ENCODE results near the gene SORBS2.

SORBS2 gene

GRCh38 chr4:185640811-185641675 is 171.0 kb downstream of the SORBS2 start:
- Histone ChIP-seq H3K9me3 (ENCODE audit: control insufficient read depth in 2 of 2, low read length in 2 of 2) (no peaks in the 10 kb centered on the region), H3K4me3 (ENCODE audit: low read length in 2 of 2) (no peak overlapping the region), H3K27me3 (ENCODE audit: control insufficient read depth in 1 of 2, insufficient read depth in 2 of 2, low read length in 2 of 2) (no peaks in the 10 kb centered on the region), H3K27ac (ENCODE audit: low read length) (no peak overlapping the region), H3K4me1 (ENCODE audit: control insufficient read depth, insufficient read depth, low read length) (peaks cover 4% of the 10 kb centered on the region), H3K9ac (ENCODE audit: low read length in 2 of 2) (no peak overlapping the region), H3K36me3 (ENCODE audit: control insufficient read depth in 2 of 2, insufficient read depth in 2 of 2, low read length in 2 of 2) (peaks cover 0 to 17% of the 10 kb centered on the region in 2 donors)

- Histone ChIP-seq H3K4me1 (ENCODE audit: control insufficient read depth, insufficient read depth, low read length) (peaks cover 4% of the 10 kb centered on the region), H3K9me3 (ENCODE audit: control insufficient read depth in 2 of 2, low read length in 2 of 2) (no peaks in the 10 kb centered on the region), H3K4me3 (ENCODE audit: low read length in 2 of 2) (peak overlapping the region; percentile 56 to 57), H3K27ac (ENCODE audit: low read length) (peak overlapping the region; percentile 56), H3K9ac (ENCODE audit: low read length in 2 of 2) (peak overlapping the region; percentile 30 to 44), H3K27me3 (ENCODE audit: control insufficient read depth in 1 of 2, insufficient read depth in 2 of 2, low read length in 2 of 2) (no peaks in the 10 kb centered on the region), H3K36me3 (ENCODE audit: control insufficient read depth in 2 of 2, insufficient read depth in 2 of 2, low read length in 2 of 2) (peaks cover 0 to 4% of the 10 kb centered on the region in 2 donors)
Measured at GRCh38 chr4:185638548-185639301, 173.3 kb downstream of the SORBS2 start.

GRCh38 chr4:185638093-185638492 is 173.9 kb downstream of the SORBS2 start:
- Histone ChIP-seq H3K9ac (ENCODE audit: low read length in 2 of 2) (no peak overlapping the region), H3K27ac (ENCODE audit: low read length) (no peak overlapping the region), H3K27me3 (ENCODE audit: control insufficient read depth in 1 of 2, insufficient read depth in 2 of 2, low read length in 2 of 2) (no peaks in the 10 kb centered on the region), H3K4me3 (ENCODE audit: low read length in 2 of 2) (no peak overlapping the region), H3K36me3 (ENCODE audit: control insufficient read depth in 2 of 2, insufficient read depth in 2 of 2, low read length in 2 of 2) (peaks cover 0 to 2% of the 10 kb centered on the region in 2 donors), H3K9me3 (ENCODE audit: control insufficient read depth in 2 of 2, low read length in 2 of 2) (no peaks in the 10 kb centered on the region), H3K4me1 (ENCODE audit: control insufficient read depth, insufficient read depth, low read length) (peaks cover 4% of the 10 kb centered on the region)

GRCh38 chr4:185637163-185637875 is 174.7 kb downstream of the SORBS2 start:
- no peak overlapping the region for H3K27ac ChIP-seq (ENCODE audit: low read length)

GRCh38 chr4:185634066-185634652 is 177.8 kb downstream of the SORBS2 start:
- Histone ChIP-seq H3K9ac (ENCODE audit: low read length in 2 of 2) (no peak overlapping the region), H3K4me3 (ENCODE audit: low read length in 2 of 2) (no peak overlapping the region), H3K4me1 (ENCODE audit: control insufficient read depth, insufficient read depth, low read length) (peaks cover 4% of the 10 kb centered on the region), H3K27me3 (ENCODE audit: control insufficient read depth in 1 of 2, insufficient read depth in 2 of 2, low read length in 2 of 2) (no peaks in the 10 kb centered on the region), H3K27ac (ENCODE audit: low read length) (no peak overlapping the region), H3K9me3 (ENCODE audit: control insufficient read depth in 2 of 2, low read length in 2 of 2) (no peaks in the 10 kb centered on the region), H3K36me3 (ENCODE audit: control insufficient read depth in 2 of 2, insufficient read depth in 2 of 2, low read length in 2 of 2) (no peaks in the 10 kb centered on the region)

More at GRCh38 chr4:185637163-185637875, 174.7 kb downstream of the SORBS2 start:
- no peaks in the 10 kb centered on the region for H3K36me3 ChIP-seq (ENCODE audit: control insufficient read depth in 2 of 2, insufficient read depth in 2 of 2, low read length in 2 of 2)
- H3K9ac ChIP-seq (ENCODE audit: low read length in 2 of 2): no peak overlapping the region
- no peaks in the 10 kb centered on the region for H3K9me3 ChIP-seq (ENCODE audit: control insufficient read depth in 2 of 2, low read length in 2 of 2)
- no peak overlapping the region for H3K4me3 ChIP-seq (ENCODE audit: low read length in 2 of 2)
- no peaks in the 10 kb centered on the region for H3K27me3 ChIP-seq (ENCODE audit: control insufficient read depth in 1 of 2, insufficient read depth in 2 of 2, low read length in 2 of 2)
- peaks cover 4% of the 10 kb centered on the region for H3K4me1 ChIP-seq (ENCODE audit: control insufficient read depth, insufficient read depth, low read length)

- no peak overlapping the region for H3K4me3 ChIP-seq (ENCODE audit: low read length in 2 of 2)
- H3K27me3 ChIP-seq (ENCODE audit: control insufficient read depth in 1 of 2, insufficient read depth in 2 of 2, low read length in 2 of 2): no peaks in the 10 kb centered on the region
- no peak overlapping the region for H3K27ac ChIP-seq (ENCODE audit: low read length)
- H3K36me3 ChIP-seq (ENCODE audit: control insufficient read depth in 2 of 2, insufficient read depth in 2 of 2, low read length in 2 of 2): peaks cover 0 to 3% of the 10 kb centered on the region in 2 donors
- no peaks in the 10 kb centered on the region for H3K9me3 ChIP-seq (ENCODE audit: control insufficient read depth in 2 of 2, low read length in 2 of 2)
- H3K9ac ChIP-seq (ENCODE audit: low read length in 2 of 2): no peak overlapping the region
- no peaks in the 10 kb centered on the region for H3K4me1 ChIP-seq (ENCODE audit: control insufficient read depth, insufficient read depth, low read length)
Measured at GRCh38 chr4:185626798-185627197, 185.2 kb downstream of the SORBS2 start.

- no peaks in the 10 kb centered on the region for H3K9me3 ChIP-seq (ENCODE audit: control insufficient read depth in 2 of 2, low read length in 2 of 2)
- no peaks in the 10 kb centered on the region for H3K4me1 ChIP-seq (ENCODE audit: control insufficient read depth, insufficient read depth, low read length)
- H3K27me3 ChIP-seq (ENCODE audit: control insufficient read depth in 1 of 2, insufficient read depth in 2 of 2, low read length in 2 of 2): no peaks in the 10 kb centered on the region
- no peak overlapping the region for H3K4me3 ChIP-seq (ENCODE audit: low read length in 2 of 2)
- H3K27ac ChIP-seq (ENCODE audit: low read length): no peak overlapping the region
- H3K9ac ChIP-seq (ENCODE audit: low read length in 2 of 2): no peak overlapping the region
- H3K36me3 ChIP-seq (ENCODE audit: control insufficient read depth in 2 of 2, insufficient read depth in 2 of 2, low read length in 2 of 2): peaks cover 0 to 3% of the 10 kb centered on the region in 2 donors
Measured at GRCh38 chr4:185625503-185625902, 186.5 kb downstream of the SORBS2 start.

GRCh38 chr4:185624259-185624589 is 187.8 kb downstream of the SORBS2 start:
- H3K9me3 ChIP-seq (ENCODE audit: control insufficient read depth in 2 of 2, low read length in 2 of 2): no peaks in the 10 kb centered on the region
- H3K36me3 ChIP-seq (ENCODE audit: control insufficient read depth in 2 of 2, insufficient read depth in 2 of 2, low read length in 2 of 2): peaks cover 0 to 7% of the 10 kb centered on the region in 2 donors
- H3K9ac ChIP-seq (ENCODE audit: low read length in 2 of 2): no peak overlapping the region
- no peak overlapping the region for H3K27ac ChIP-seq (ENCODE audit: low read length)
- no peaks in the 10 kb centered on the region for H3K27me3 ChIP-seq (ENCODE audit: control insufficient read depth in 1 of 2, insufficient read depth in 2 of 2, low read length in 2 of 2)
- no peak overlapping the region for H3K4me3 ChIP-seq (ENCODE audit: low read length in 2 of 2)
- no peaks in the 10 kb centered on the region for H3K4me1 ChIP-seq (ENCODE audit: control insufficient read depth, insufficient read depth, low read length)

- no peak overlapping the region for H3K4me3 ChIP-seq (ENCODE audit: low read length in 2 of 2)
- no peaks in the 10 kb centered on the region for H3K9me3 ChIP-seq (ENCODE audit: control insufficient read depth in 2 of 2, low read length in 2 of 2)
- peaks cover 0 to 7% of the 10 kb centered on the region in 2 donors for H3K36me3 ChIP-seq (ENCODE audit: control insufficient read depth in 2 of 2, insufficient read depth in 2 of 2, low read length in 2 of 2)
- no peaks in the 10 kb centered on the region for H3K27me3 ChIP-seq (ENCODE audit: control insufficient read depth in 1 of 2, insufficient read depth in 2 of 2, low read length in 2 of 2)
- H3K9ac ChIP-seq (ENCODE audit: low read length in 2 of 2): no peak overlapping the region
- no peaks in the 10 kb centered on the region for H3K4me1 ChIP-seq (ENCODE audit: control insufficient read depth, insufficient read depth, low read length)
- no peak overlapping the region for H3K27ac ChIP-seq (ENCODE audit: low read length)
Measured at GRCh38 chr4:185623444-185624258, 188.3 kb downstream of the SORBS2 start.

GRCh38 chr4:185608185-185608584 is 203.8 kb downstream of the SORBS2 start:
- peaks cover 6% of the 10 kb centered on the region for H3K4me1 ChIP-seq (ENCODE audit: control insufficient read depth, insufficient read depth, low read length)
- peak overlapping the region in 1 of 2 donors; percentile 4 for H3K4me3 ChIP-seq (ENCODE audit: low read length in 2 of 2)
- peak overlapping the region; percentile 42 for H3K27ac ChIP-seq (ENCODE audit: low read length)
- no peak overlapping the region for H3K9ac ChIP-seq (ENCODE audit: low read length in 2 of 2)
- H3K27me3 ChIP-seq (ENCODE audit: control insufficient read depth in 1 of 2, insufficient read depth in 2 of 2, low read length in 2 of 2): no peaks in the 10 kb centered on the region
- peaks cover 0 to 5% of the 10 kb centered on the region in 2 donors for H3K36me3 ChIP-seq (ENCODE audit: control insufficient read depth in 2 of 2, insufficient read depth in 2 of 2, low read length in 2 of 2)
- H3K9me3 ChIP-seq (ENCODE audit: control insufficient read depth in 2 of 2, low read length in 2 of 2): no peaks in the 10 kb centered on the region

Data from stomach smooth muscle (tissue), 2 donors.